Gastrocnemius medialis (tissue), 4 donors: ENCODE data around the gene EFNA5.

Experiments used
- POLR2A ChIP-seq, 2 donors: fragments of 450-650 bp; IDR thresholded peaks; one replicate each; pipeline ENCODE4 v1.6.1; 2017; ENCODE audit warnings: antibody characterized with exemption in 2 of 2, mild to moderate bottlenecking in 2 of 2, moderate library complexity in 2 of 2
- TF ChIP-seq, protein P1 (sequence below), 5 experiments: fragments of 450-650 bp in 3 of 5; fragments of 200-600 bp in 2 of 5; sonication (generic) in 2 of 5; IDR thresholded peaks in 4 of 5; conservative IDR thresholded peaks in 1 of 5; 1 replicate in 4 of 5; 2 replicates in 1 of 5; pipeline ENCODE4 v1.5.1; 2016 to 2019; ENCODE audit warnings: antibody characterized with exemption in 5 of 5, mild to moderate bottlenecking in 3 of 5, moderate library complexity in 3 of 5

DNA sequence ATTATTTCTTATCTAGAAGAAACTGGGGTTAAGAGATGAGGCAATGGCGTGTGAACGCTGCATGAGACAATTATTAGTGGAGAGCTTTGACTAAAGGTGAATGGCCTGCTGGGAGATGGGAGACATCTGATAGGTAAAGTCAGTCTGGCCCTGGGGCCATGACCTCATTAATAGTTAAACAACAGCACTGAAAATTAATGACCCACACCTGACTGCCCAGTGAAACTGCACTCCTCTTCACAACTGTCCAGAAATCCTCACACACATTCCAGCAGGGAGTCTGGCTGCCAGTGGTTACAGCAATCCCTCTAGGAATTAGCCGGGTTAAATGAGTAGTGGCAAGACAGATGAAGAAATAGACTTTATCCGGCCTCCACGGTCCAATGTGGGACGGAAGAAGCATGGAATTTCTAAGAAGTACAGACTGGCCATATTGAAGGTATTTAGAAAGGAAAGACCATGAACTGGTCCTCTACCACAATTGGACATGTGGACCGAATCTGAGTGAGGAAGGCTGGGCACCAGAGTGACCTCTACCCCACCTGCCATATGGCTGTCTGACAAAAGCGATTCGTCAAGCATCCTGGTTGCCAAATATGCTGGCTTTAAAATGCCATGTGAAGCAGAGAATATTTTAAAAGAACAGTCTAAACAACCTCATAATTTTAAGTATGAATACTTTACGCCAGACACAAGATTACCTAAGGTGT is 138.4 kb downstream of the EFNA5 start:
- TF ChIP-seq, protein P1, sequence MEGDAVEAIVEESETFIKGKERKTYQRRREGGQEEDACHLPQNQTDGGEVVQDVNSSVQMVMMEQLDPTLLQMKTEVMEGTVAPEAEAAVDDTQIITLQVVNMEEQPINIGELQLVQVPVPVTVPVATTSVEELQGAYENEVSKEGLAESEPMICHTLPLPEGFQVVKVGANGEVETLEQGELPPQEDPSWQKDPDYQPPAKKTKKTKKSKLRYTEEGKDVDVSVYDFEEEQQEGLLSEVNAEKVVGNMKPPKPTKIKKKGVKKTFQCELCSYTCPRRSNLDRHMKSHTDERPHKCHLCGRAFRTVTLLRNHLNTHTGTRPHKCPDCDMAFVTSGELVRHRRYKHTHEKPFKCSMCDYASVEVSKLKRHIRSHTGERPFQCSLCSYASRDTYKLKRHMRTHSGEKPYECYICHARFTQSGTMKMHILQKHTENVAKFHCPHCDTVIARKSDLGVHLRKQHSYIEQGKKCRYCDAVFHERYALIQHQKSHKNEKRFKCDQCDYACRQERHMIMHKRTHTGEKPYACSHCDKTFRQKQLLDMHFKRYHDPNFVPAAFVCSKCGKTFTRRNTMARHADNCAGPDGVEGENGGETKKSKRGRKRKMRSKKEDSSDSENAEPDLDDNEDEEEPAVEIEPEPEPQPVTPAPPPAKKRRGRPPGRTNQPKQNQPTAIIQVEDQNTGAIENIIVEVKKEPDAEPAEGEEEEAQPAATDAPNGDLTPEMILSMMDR (IDR thresholded peaks at IDR 0.05 in 4 of 5, conservative IDR thresholded peaks at IDR 0.05 in 1 of 5), result no peak
- TF ChIP-seq POLR2A (IDR thresholded peaks at IDR 0.05), result no peak
